Left ventricle myocardium inferior (tissue), 1 donor: ENCODE measurements around the gene NUP62CL. TPM values are rescaled to one million over a fixed set of nuclear protein-coding genes. Genes with fewer than 3 reads are reported as not detected.
"Not testable (repeated sequence)": the region's sequence is repeated elsewhere in the genome, so short reads cannot be mapped to it uniquely, and the experiment has no call there.

Experiments used
- DNase-seq: peaks from one replicate; pipeline ENCODE4 v3.0.0-alpha.2; 2020
- H3K27ac ChIP-seq: fragments of 200-600 bp; replicated peaks from 2 replicates; pipeline ENCODE4 v1.8.0; 2021
- H3K27me3 ChIP-seq: fragments of 200-600 bp; 2 replicates; pipeline ENCODE4 v1.8.0; 2021; ENCODE audit warnings: low read depth
- H3K36me3 ChIP-seq: fragments of 200-600 bp; 2 replicates; pipeline ENCODE4 v1.8.0; 2021
- H3K4me1 ChIP-seq: fragments of 200-600 bp; 2 replicates; pipeline ENCODE4 v1.8.0; 2021
- H3K4me3 ChIP-seq: fragments of 200-600 bp; 2 replicates; pipeline ENCODE4 v1.8.0; 2021; ENCODE audit warnings: mild to moderate bottlenecking, moderate library complexity
- H3K9me3 ChIP-seq: fragments of 200-600 bp; replicated peaks from 2 replicates; pipeline ENCODE4 v1.8.0; 2021
- CTCF ChIP-seq: fragments of 200-600 bp; IDR thresholded peaks from 2 replicates; pipeline ENCODE4 v1.8.0; 2021; ENCODE audit warnings: antibody characterized with exemption, mild to moderate bottlenecking, borderline replicate concordance
- intact Hi-C: fragments of 100-400 bp; cut with micrococcal nuclease; formaldehyde crosslinking; loops from one replicate; pipeline ENCODE4 v1.11.0; 2022
- total RNA-seq: library from RNA; stranded (reverse); fragmentation: NEBNext Ultra II Directional; extraction: Animal tissue kit (Norgen Biotek cat#: 25700); gene quantifications from one replicate; pipeline ENCODE4 v1.2.1, GENCODE V29; 2021
- donor health status: DM: no; HTN: yes; CAD: no; lungs with severe emphysema.

Gene NUP62CL
- total RNA-seq, 1 donor from 2014 or later = 1.1 TPM

DNA sequence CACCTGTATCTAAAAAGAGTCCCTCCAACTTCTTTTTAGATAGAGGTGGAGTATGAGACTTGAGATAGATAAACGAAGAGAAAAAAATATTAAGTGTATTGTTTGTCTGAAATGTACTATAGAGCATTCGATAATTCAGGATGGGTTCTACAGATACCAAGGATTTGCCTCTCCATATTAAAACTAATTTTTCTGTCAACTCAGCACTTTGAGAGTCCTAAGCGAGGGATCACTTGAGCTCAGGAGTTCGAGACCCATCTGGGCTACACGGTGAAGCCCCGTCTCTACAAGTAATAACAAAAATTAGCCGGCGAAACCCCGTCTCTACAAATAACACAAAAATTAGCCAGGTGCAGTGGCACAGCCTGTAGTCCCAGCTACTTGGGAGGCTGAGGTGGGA is 1.7 kb upstream of the NUP62CL start:
- Histone ChIP-seq H3K4me1 (no peaks in the 10 kb centered on the region), H3K27me3 (peaks cover 4% of the 10 kb centered on the region), H3K36me3 (no peaks in the 10 kb centered on the region), H3K9me3 (no peaks in the 10 kb centered on the region), H3K4me3 (no peak overlapping the region), H3K27ac (no peak overlapping the region)
- no peak for DNase-seq
- no peak for TF ChIP-seq CTCF
- intact Hi-C loops = no loop called here

DNA sequence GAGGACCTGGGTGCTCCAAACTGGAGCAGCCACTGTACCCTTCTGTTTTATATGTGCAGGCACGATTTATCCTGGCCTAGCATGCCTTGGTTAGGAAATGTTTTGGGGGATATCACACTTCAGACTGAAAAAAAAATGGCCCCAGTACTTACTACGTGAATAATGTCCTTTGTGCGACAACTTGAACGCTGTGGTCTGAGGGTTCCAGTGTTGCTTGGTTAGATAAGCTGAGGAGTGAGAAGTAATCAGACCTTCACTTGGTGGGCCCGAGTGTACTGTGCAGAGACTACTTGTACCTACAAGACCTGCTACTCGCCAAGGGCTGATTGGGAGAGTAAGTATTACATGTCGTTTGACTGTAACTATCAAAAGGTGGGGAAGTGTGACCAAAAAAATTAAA is 856 bp upstream of the NUP62CL start:
- H3K4me1 ChIP-seq = no peaks in the 10 kb centered on the region

DNA sequence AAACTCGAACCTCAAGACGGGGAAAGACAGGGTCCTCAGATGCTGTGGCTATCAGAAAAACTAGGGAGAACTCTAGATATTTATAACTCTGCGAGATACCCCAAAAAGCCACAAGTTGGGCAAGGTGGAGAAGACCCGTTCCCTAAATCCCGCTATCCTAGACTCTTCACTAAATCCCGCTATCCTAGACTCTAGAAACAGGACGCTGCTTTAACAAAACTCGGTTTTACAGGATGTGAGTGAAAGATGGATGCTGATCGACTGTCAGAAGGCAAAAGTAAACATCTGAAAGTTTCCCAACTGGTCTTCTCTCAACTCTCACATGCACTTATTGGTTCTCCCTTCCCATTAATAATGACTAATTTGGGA is 448 bp upstream of the NUP62CL start:
- H3K4me3 ChIP-seq = peak overlapping the region; percentile 65

More for the DNA sequence above, 856 bp upstream of the NUP62CL start:
- intact Hi-C loops = no loop called here
- no peak for DNase-seq
- Histone ChIP-seq H3K27me3 (peaks cover 4% of the 10 kb centered on the region), H3K27ac (no peak overlapping the region), H3K36me3 (no peaks in the 10 kb centered on the region), H3K4me3 (no peak overlapping the region), H3K9me3 (no peaks in the 10 kb centered on the region)
- no peak for TF ChIP-seq CTCF

DNA sequence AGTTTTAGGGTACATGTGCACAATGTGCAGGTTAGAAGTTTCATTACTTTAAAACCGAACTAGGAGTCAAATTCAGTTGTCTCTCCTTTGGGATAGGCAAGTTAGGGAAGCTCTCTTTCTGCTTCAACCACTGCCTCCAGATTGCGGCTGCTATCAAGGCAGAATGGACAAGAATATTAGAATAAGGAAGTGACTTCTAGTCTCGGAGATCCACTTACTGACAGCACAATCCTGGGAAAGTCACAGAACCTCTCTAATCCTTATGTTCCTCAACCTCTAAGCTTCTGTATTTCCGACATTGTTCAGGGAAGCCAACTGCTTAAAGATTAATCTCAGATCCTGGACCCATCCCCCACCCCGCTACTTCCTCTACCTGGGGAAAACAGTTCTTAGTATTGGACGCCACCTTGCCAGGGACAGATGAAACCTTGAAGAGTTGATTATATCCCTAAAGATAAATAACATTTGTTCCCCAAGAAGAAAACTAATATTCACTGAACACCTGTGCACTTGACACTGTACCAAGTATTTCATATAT is 2.1 kb downstream of the NUP62CL start:
- no peak for TF ChIP-seq CTCF
- no peak for DNase-seq
- no peak overlapping the region for H3K27ac ChIP-seq
- H3K4me3 ChIP-seq = no peak overlapping the region
- no peaks in the 10 kb centered on the region for H3K9me3 ChIP-seq
- intact Hi-C loops = no loop called here
- H3K36me3 ChIP-seq = no peaks in the 10 kb centered on the region
- H3K4me1 ChIP-seq = no peaks in the 10 kb centered on the region
- H3K27me3 ChIP-seq = peaks cover 4% of the 10 kb centered on the region

More for the DNA sequence above, 448 bp upstream of the NUP62CL start:
- TF ChIP-seq CTCF = no peak
- H3K27ac ChIP-seq = no peak overlapping the region
- H3K9me3 ChIP-seq = no peaks in the 10 kb centered on the region
- intact Hi-C loops = no loop called here
- no peaks in the 10 kb centered on the region for H3K36me3 ChIP-seq
- H3K27me3 ChIP-seq = peaks cover 4% of the 10 kb centered on the region
- H3K4me1 ChIP-seq = no peaks in the 10 kb centered on the region
- DNase-seq = no peak

DNA sequence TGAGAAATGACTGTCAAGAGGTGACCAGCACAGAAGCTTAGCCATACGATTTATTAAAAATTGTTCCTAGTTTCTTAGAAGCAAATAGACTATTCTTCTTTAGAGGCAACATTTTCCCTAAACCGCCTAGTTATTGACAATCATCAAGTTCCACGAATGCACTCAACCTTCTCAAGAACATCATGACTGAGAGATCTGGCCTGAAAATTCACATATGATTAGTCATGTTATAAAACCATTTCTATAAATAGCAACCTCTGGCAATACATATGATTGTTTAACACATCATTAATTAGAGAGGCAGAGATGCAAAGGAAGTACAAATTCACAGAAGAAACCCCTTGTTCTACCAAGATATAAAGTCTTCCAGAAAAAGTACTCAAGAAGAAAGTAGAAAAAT is 6.7 kb downstream of the NUP62CL start:
- Histone ChIP-seq H3K27ac (no peak overlapping the region), H3K36me3 (no peaks in the 10 kb centered on the region), H3K4me3 (no peak overlapping the region), H3K27me3 (no peaks in the 10 kb centered on the region), H3K4me1 (no peaks in the 10 kb centered on the region), H3K9me3 (no peaks in the 10 kb centered on the region)
- intact Hi-C loops = no loop called here
- DNase-seq = no peak
- no peak for TF ChIP-seq CTCF

- H3K27ac ChIP-seq, H3K4me3 ChIP-seq, DNase-seq, H3K9me3 ChIP-seq, H3K4me1 ChIP-seq, H3K36me3 ChIP-seq, intact Hi-C loops, H3K27me3 ChIP-seq: not testable (repeated sequence)
Measured at GRCh38 chrX:107198074-107198473, 8.2 kb downstream of the NUP62CL start.
